Fibroblast of mammary gland (primary cell): ENCODE results near the gene KRT72.

Experiments
- DNase-seq: peaks from one replicate; pipeline ENCODE4 v3.0.0-alpha.2; 2010; ENCODE audit warnings: low read depth
- H3K4me3 ChIP-seq: 2 replicates; pipeline ENCODE4 v1.5.1; 2011; ENCODE audit warnings: low read depth, mild to moderate bottlenecking, low read length, moderate library complexity; ENCODE audit not compliant: control insufficient read depth
- CTCF ChIP-seq: conservative IDR thresholded peaks from 2 replicates; pipeline ENCODE4 v1.5.1; 2011; ENCODE audit warnings: low read depth, low read length, inconsistent platforms; ENCODE audit not compliant: control insufficient read depth, insufficient read depth

KRT72 gene

GRCh38 chr12:52537101-52537500 lies 64.2 kb downstream of the KRT72 start:
- no peak for TF ChIP-seq CTCF
- no peak overlapping the region for H3K4me3 ChIP-seq

More at GRCh38 chr12:52537101-52537500, 64.2 kb downstream of the KRT72 start:
- no peak for DNase-seq
